Measurements from ENCODE around the gene BMPR1B.

GRCh38 chr4:94897023-94897422, 139.3 kb downstream of the BMPR1B start:
- TF ChIP-seq MAFK (IDR thresholded peaks at IDR 0.05; ENCODE audit: low read depth, low read length): no peak
- TF ChIP-seq USF2 (IDR thresholded peaks at IDR 0.05; ENCODE audit: low read depth, low read length): no peak
- TF ChIP-seq CTCF (conservative IDR thresholded peaks at IDR 0.05; ENCODE audit: low read depth, low read length): no peak
- no peak for TF ChIP-seq ELK1 (IDR thresholded peaks at IDR 0.05; ENCODE audit: borderline replicate concordance, low read depth, low read length)
- TF ChIP-seq POLR2A (IDR thresholded peaks at IDR 0.05; ENCODE audit: low read depth, low read length): no peak
- TF ChIP-seq CEBPB (IDR thresholded peaks at IDR 0.05; ENCODE audit: low read depth, low read length): no peak
- no peak for TF ChIP-seq RFX5 (IDR thresholded peaks at IDR 0.05; ENCODE audit: low read depth, low read length)
- TF ChIP-seq FOS (IDR thresholded peaks at IDR 0.05; ENCODE audit: low read depth, low read length): no peak
- TF ChIP-seq BHLHE40 (IDR thresholded peaks at IDR 0.05; ENCODE audit: low read depth, low read length): no peak
- no peak for TF ChIP-seq RCOR1 (IDR thresholded peaks at IDR 0.05; ENCODE audit: insufficient replicate concordance, low read length)
- no peak for TF ChIP-seq MAZ (IDR thresholded peaks at IDR 0.05; ENCODE audit: borderline replicate concordance, low read depth, low read length)
- no peak for TF ChIP-seq MXI1 (IDR thresholded peaks at IDR 0.05; ENCODE audit: borderline replicate concordance, low read depth, low read length)
- TF ChIP-seq RAD21 (IDR thresholded peaks at IDR 0.05; ENCODE audit: low read length): no peak

Data from IMR-90 (cell line).